Mesodermal cell (in vitro differentiated cells): Measurements from ENCODE around the gene NAT8L.

Experiments
- H3K27ac ChIP-seq: 2 replicates; pipeline ENCODE4 v1.7.0; 2013; ENCODE audit warnings: mild to moderate bottlenecking, low read depth, low read length, moderate library complexity; ENCODE audit not compliant: severe bottlenecking
- H3K36me3 ChIP-seq: 2 replicates; pipeline ENCODE4 v1.7.1; 2013; ENCODE audit warnings: mild to moderate bottlenecking, low read length, moderate library complexity; ENCODE audit not compliant: control insufficient read depth, insufficient read depth
- H3K4me1 ChIP-seq: one replicate; pipeline ENCODE4 v1.7.1; 2013; ENCODE audit warnings: mild to moderate bottlenecking, low read length; ENCODE audit not compliant: insufficient read depth, control insufficient read depth, poor library complexity, severe bottlenecking
- H3K4me3 ChIP-seq: 2 replicates; pipeline ENCODE4 v1.7.0; 2013; ENCODE audit warnings: low read length, control low read depth, mild to moderate bottlenecking; ENCODE audit not compliant: insufficient read depth, poor library complexity, severe bottlenecking; ENCODE audit errors: extremely low read depth
- H3K9me3 ChIP-seq: 2 replicates; pipeline ENCODE4 v1.7.1; 2013; ENCODE audit warnings: mild to moderate bottlenecking, low read length, moderate library complexity; ENCODE audit not compliant: control insufficient read depth
- WGBS, 2 experiments: methylation state at CpG; one replicate each; pipeline ENCODE4 v1.1.5; 2013; ENCODE audit warnings: missing lambda C conversion rate in 2 of 2; ENCODE audit not compliant: insufficient coverage in 2 of 2; 5-methylcytosine and 5-hydroxymethylcytosine counted together

Gene NAT8L

DNA sequence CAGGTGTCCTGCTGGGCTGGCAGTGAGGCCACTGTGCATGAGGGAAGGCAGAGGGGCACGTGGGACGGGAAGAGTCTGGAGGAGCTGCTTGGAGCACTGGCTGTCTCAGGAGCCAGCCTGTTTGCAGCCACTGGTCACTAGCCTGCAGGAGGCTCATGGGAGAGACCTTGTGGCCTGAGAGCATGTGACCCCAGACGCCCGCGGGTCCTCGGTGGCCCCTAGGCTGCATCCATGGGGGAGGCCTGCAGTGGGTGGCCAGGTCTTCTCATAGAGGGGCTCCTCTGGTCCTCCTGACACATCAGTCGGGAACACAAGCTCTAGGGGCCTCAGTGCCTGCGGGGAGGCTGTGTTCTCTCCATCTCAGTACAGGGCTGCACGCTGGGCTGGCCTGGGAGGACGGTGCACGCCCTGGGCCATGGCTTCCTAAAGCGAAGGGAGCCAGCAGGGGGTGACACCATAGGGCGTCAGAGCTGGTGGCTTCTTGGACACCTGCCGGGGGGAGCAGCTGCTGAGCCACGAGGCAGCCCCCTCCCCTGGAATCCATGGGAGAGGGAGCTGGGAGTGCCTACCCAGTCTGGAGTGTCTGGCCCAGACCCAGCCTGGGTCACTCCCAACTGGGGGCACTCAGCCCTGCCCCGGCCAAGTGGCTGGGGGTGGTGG is 12.3 kb downstream of the NAT8L start:
- H3K27ac ChIP-seq, result no peak overlapping the region
- no peak overlapping the region for H3K4me3 ChIP-seq
- peaks cover 5% of the 10 kb centered on the region for H3K4me1 ChIP-seq
- no peaks in the 10 kb centered on the region for H3K36me3 ChIP-seq
- WGBS, 2 experiments, result 68 to 76% methylated on average over 14 to 15 of the region's 16 CpGs
- H3K9me3 ChIP-seq, result no peaks in the 10 kb centered on the region

GRCh38 chr4:2071912-2072867 is 13.1 kb downstream of the NAT8L start:
- WGBS, 2 experiments, result 78 to 83% methylated on average over 16 to 23 of the region's 28 CpGs
- H3K27ac ChIP-seq, result no peak overlapping the region
- no peaks in the 10 kb centered on the region for H3K36me3 ChIP-seq
- peaks cover 5% of the 10 kb centered on the region for H3K4me1 ChIP-seq
- H3K9me3 ChIP-seq, result no peaks in the 10 kb centered on the region
- no peak overlapping the region for H3K4me3 ChIP-seq

GRCh38 chr4:2072971-2073807 is 14.1 kb downstream of the NAT8L start:
- Histone ChIP-seq H3K9me3 (no peaks in the 10 kb centered on the region), H3K27ac (no peak overlapping the region), H3K4me3 (no peak overlapping the region), H3K36me3 (no peaks in the 10 kb centered on the region), H3K4me1 (peaks cover 5% of the 10 kb centered on the region)
- 91 to 97% methylated on average over 13 to 19 of the region's 20 CpGs for WGBS, 2 experiments

DNA sequence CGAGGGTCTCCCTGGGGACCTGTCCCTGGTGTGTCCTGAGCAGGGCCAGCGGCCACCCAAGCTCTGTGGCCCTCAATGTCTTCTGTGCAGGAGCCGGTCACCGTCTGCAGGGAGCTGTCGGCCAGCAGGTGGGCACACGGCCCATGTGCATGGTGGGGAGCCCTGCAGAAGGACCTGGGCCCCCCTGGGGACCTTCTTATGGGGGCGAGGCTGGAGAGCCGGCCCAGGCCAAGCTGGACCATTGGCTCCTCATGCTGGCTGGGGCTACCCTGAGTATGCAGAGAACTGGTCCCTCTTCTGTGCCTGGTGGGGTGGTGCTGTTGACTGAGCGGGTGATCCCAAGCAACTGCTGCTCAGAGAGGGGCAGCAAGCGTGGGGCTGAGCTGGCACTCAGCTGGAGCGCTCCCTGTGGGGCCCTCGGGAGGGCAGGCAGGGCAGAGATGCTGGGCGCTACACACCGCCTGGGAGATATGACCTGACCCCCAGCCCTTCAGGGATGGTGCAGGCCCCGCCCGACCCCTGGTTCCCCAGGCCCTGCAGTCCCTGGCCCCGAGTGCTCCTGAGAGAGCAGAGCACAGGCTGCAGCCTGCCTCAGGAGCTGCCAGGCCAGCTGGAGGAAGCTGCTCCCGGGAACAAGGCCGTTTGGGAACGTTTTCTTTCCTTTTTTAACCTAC is 14.8 kb downstream of the NAT8L start:
- H3K36me3 ChIP-seq, result no peaks in the 10 kb centered on the region
- no peak overlapping the region for H3K4me3 ChIP-seq
- H3K9me3 ChIP-seq, result no peaks in the 10 kb centered on the region
- H3K4me1 ChIP-seq, result peaks cover 5% of the 10 kb centered on the region
- H3K27ac ChIP-seq, result no peak overlapping the region
- 86 to 92% methylated on average over 20 of the region's 20 CpGs for WGBS, 2 experiments

GRCh38 chr4:2074588-2074987 is 15.5 kb downstream of the NAT8L start:
- peaks cover 5% of the 10 kb centered on the region for H3K4me1 ChIP-seq
- no peaks in the 10 kb centered on the region for H3K9me3 ChIP-seq
- no peak overlapping the region for H3K27ac ChIP-seq
- no peaks in the 10 kb centered on the region for H3K36me3 ChIP-seq
- H3K4me3 ChIP-seq, result no peak overlapping the region
- 73 to 96% methylated on average over 5 to 10 of the region's 11 CpGs for WGBS, 2 experiments

DNA sequence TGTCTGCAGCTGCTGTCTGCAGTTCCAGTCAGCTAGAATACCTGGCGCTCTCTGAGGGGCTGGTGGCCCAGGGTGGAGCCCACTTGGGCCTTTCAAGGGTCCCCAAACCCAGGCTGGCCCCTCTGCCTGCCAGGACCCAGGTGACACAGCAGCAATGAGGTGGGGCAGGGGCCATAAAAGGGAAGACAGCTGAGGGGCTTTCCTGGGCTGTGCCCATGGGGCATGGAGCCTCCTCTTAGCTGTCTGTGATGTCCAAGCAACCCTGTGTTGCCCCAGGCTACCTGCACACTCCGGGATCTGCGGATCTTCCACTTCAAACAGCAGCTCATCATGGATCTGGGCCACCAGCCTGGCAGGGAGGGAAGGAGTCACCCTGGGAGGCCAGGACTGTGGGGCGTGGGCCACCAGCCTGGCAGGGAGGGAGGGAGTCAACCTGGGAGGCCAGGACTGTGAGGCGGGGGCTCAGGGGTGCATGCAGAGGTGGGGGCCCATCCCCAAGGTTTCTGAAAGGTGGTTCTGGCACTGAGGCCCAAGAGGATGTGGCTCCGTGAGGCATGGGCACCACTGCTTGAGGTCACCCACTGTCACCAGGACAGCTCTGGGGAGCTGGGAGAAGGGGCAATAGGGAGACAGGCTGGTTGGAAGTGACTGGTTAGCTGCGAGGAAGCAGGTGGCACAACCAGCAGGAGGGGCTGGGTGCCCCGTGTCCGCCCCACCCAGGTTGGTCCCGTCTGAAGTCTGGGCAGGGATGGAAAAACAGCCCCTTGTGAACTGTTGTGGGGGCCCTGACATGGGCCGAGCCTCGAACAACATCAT is 16.3 kb downstream of the NAT8L start:
- peaks cover 5% of the 10 kb centered on the region for H3K4me1 ChIP-seq

DNA sequence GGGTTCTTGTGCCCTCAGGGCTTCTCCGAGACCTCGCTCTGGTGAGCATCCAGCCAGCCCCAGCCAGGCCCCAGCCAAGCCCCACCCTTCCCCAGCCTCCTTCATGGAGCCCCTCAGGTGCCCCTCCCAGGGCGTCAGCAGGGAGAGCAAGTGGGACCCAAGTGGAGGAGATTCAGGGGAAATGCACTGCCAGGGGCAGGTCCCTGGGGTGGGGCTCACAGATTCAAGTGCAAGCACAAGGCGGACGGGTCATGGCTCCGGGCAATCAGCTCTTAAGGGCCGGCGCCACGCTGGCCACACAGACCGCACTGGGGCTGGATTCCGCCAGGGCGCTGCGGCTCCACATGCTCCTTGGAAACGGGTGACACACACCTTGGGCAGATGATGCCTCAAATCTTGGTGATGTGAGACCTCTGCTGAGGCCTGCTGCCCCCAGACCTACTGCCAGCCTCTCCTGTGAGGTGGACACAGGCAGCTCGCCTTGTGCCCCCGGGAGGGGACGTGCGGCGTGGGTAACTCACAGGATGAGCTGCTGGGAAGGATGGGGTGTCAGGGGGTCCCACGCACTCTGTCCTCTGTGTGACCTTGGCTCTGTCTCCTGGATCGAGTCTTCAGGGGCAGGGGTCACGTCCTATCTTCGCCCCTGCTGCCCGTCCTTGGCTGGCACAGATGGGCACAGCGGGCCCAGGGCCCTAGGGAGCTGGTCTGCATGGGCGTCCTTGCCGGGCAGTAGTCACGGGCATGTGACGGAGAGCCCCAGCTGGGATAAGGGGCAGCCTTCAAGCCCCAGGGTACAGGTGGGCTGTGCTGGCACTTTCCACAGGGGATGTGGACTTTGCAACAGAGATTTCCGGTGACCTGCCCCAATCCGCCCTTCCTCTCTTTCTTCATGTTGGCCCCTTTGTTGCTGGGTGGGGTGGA is 17.1 kb downstream of the NAT8L start:
- H3K36me3 ChIP-seq, result no peaks in the 10 kb centered on the region
- peaks cover 5% of the 10 kb centered on the region for H3K4me1 ChIP-seq
- 95 to 96% methylated on average over 25 to 28 of the region's 31 CpGs for WGBS, 2 experiments
- no peak overlapping the region for H3K4me3 ChIP-seq
- H3K27ac ChIP-seq, result no peak overlapping the region
- H3K9me3 ChIP-seq, result no peaks in the 10 kb centered on the region

More for the DNA sequence above, 16.3 kb downstream of the NAT8L start:
- 88 to 90% methylated on average over 10 to 11 of the region's 12 CpGs for whole genome bisulfite sequencing, 2 experiments
- no peaks in the 10 kb centered on the region for H3K36me3 ChIP-seq
- H3K27ac ChIP-seq, result no peak overlapping the region
- no peak overlapping the region for H3K4me3 ChIP-seq
- H3K9me3 ChIP-seq, result no peaks in the 10 kb centered on the region

DNA sequence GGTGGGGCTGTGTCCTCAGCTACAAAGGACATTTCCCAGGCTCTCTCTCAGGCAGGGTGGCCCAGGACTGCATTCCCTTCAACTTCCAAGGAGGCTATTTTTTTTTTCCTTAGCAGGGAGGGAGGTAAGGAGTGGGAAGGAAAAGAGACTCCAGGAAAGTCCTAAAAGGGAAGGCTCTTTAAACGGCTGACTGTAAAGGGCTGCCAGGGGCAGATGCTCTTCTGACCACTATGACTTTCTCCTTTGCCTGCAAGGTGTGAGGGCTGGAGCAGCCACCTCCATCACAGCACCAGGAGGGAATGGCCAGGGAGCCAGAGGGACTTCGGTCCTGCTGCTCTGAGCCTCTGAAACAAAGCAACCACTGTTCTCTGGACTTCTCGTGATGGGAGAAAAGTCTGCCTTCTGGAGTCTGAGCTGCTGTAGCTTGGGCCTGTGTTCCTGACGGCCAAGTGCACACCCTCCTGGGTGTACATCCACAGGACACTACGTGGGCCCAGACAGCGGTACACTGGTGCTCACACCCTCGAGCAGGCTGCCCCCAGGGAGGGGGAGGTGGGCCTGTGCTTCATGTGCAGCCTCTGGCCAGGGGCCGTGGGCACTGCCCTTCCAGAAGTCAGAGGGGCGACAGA is 17.9 kb downstream of the NAT8L start:
- WGBS, 2 experiments, result 81 to 92% methylated on average over 8 of the region's 9 CpGs
- no peak overlapping the region for H3K27ac ChIP-seq

More for the DNA sequence above, 17.9 kb downstream of the NAT8L start:
- Histone ChIP-seq H3K9me3 (no peaks in the 10 kb centered on the region), H3K36me3 (no peaks in the 10 kb centered on the region), H3K4me1 (no peaks in the 10 kb centered on the region), H3K4me3 (no peak overlapping the region)
